GM19099 (cell line): ENCODE data around the gene CCR1.

ENCODE experiments used
- POLR2A ChIP-seq: IDR thresholded peaks from 3 replicates; pipeline ENCODE4 v1.6.1; 2011; ENCODE audit warnings: low read depth; ENCODE audit not compliant: insufficient read length; ENCODE audit errors: extremely low read depth

Gene CCR1

DNA sequence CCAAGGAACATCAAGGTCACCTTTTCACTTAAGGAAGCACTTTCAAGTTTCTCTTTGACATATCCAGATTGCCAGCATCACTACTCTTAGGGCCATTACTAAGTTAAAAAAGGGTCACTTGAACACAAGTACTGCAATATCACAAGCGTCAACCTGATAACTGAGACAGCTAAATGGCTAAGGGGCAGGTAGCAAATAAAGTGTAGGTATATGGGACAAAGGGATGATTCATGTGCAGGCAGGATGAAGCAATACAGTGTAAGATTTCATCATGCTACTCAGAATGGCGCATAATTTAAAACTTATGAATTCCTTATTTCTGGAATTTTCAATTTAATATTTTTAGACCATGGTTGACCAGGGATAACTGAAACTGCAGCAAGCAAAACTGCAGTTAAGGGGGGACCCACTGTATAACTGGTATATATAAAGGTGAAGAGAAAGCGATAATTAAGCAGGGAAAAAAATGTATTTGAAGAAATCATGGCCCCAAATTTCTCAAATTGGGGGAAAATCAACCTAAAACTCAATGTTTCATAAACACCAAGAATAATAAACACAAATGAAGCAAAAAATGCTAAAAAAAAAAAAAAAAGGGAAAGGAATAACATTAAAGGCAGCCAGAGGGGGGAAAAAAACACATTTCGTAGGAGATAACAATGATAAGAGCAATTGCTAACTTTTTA is 13.1 kb downstream of the CCR1 start:
- TF ChIP-seq POLR2A = no peak

DNA sequence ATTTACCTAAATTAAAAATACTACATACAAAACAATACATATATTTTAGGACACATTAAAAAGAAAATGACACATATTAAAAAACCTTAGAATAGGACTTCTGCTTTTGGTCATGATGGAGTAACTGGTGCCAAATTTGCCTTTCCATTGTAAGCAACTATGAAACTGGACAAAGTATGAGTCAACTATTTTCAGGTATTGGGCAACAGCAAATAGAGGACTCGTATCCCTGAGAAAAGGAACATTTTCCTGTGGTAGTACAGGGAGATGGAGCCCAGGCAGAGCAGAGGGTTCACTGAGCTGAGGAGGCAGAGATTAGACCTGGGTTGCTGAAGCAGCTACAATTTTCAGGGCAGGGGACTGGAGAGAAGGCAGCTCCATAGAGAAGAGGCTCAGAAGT is 14.7 kb downstream of the CCR1 start:
- TF ChIP-seq POLR2A = no peak

- TF ChIP-seq POLR2A = no peak
These were observed 15.2 kb downstream of the CCR1 start for GRCh38 chr3:46192939-46193338.

DNA sequence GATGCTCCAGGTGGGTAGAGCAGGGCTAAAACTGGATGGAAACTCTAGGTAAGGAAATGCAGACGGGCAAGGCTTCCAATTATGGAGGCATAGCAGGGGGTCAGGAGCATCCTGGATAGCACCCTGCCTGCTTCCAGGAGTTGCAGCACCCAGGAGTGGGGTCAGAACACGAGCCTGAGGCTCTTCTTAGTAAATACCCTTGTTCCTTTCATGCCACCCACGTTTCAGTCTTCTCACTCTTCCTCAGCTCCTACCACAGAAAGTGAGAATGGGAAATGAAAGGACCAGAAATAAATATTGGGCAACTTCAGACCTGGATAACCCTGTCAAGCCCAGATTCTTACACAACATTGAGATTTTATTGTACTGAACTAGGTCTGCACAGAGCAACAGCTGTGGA is 16.4 kb downstream of the CCR1 start:
- TF ChIP-seq POLR2A = no peak

DNA sequence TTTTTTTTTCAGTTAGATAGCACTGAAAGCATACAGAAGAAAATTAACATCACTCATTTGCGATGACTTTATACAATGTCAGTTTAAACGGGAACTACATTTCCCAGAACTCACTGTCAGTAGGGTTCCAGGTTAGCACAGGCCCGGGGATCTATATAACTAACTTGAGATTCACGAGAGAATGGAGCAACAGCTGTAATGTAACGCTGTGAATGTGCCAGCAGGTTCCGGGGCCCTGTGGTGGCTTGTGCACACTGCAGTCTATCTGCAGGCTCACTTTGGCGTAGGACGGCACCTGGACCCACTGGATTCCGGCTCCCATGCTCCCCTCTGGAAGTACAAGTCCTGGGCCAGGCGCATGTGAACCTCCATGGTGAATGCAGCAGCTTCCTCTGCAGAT is 19.4 kb downstream of the CCR1 start:
- TF ChIP-seq POLR2A = no peak

DNA sequence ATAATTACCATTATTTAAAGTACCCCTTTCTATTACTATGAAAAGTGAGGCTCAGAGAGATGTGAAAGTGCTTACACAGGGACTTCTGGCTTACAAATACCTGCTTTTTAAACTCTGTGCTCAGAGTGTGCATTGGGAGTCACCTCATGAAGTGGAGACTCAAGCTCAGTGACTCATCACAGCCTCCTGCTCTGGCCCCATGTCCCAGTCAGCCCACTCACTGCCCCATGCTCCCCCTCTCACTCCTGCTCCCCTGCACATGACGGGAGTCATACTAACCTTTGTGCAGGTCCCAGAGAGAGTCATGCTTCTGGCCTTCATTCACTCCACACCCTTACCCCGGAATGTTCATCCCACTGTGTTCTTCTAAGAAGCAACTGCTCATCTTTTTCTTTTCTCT is 20.2 kb downstream of the CCR1 start:
- no peak for TF ChIP-seq POLR2A

DNA sequence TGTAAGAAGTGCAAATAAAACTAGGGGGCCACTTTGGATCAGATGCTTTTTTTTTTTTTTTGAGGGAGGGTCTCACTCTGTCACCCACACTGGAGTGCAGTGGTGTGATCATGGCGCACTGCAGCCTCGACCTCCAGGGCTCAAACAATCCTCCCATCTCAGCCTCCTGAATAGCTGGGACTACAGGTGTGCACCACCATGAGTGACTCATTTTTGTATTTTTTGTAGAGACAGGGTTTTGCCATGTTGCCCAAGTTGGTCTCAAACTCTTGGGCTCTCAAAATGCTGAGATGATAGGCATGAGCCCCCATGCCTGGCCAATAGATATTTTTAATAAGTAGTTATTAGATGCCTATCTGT is 20.8 kb downstream of the CCR1 start:
- TF ChIP-seq POLR2A = no peak

- TF ChIP-seq POLR2A = no peak
These were observed 21.4 kb downstream of the CCR1 start for GRCh38 chr3:46186471-46187340.

DNA sequence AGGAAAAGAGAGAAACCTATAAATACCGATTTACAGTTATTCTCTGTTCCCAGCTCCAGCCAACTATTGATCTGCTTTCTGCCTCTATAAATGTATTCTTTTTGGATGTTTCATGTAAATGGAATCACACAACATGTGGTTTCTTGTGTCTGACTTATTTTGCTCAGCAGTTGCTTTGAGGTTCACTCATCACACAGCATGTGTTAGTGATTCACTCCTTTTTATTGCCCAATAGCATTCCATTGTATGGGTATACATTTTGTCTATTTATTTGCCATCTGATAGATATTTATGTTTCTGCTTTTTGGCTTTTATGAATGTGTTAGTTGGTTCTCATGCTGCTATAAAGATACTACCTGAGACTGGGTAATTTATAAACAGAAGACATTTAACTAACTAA is 23.6 kb downstream of the CCR1 start:
- no peak for TF ChIP-seq POLR2A

DNA sequence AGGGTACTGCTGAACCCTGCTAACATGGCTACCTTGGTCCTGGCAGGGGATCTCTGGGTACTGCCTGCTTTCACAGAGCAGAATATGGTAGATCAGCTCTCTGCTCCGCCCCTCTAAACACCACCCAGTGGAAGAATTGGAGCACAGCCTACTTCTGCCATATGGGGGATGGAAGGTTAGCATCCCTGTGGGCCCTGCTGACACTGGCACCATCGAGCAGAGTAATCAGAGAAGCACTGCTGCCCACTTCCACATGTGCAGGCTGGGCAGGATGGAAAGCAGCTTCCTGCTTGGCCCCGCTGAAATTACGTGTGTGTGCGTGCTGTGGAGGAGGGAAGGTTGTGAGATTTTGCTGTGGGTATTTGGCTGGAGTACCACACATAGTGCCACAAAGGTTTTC is 24.8 kb downstream of the CCR1 start:
- TF ChIP-seq POLR2A = no peak

DNA sequence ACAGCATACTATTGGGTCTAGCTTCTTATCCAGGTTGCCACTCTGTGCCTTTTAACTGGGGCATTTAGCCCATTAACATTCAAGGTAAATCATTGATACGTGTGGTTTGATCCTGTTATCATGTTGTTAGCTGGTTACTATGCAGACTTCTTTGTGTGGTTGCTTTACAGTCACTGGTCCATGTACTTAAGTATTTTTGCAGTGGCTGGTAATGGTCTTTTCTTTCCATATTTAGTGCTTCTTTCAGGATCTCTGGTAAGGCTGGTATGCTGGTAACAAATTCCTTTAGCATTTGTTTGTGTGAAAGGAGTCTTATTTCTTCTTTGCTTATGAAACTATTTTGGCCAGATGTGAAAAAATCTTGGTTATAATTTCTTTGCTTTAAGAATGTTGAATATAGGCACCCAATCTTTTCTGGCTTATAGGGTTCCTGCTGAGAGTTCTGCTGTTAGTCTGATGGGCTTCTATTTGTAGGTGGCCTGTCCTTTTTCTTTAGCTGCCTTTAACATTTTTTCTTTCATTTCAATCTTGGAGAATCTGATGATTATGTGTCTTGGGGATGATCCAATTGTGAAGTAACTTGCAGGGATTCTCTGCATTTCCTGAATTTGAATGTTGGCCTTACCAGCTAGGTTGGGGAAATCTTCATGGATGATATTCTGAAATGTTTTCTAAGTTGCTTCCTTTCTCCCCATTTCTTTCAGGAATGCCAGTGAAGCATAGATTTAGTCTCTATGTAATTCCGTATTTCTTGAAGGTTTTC is 39.3 kb downstream of the CCR1 start:
- no peak for TF ChIP-seq POLR2A

GRCh38 chr3:46163556-46164041 is 44.5 kb downstream of the CCR1 start:
- no peak for TF ChIP-seq POLR2A

- no peak for TF ChIP-seq POLR2A
These were observed 45.0 kb downstream of the CCR1 start for GRCh38 chr3:46162975-46163555.

- no peak for TF ChIP-seq POLR2A
These were observed 53.8 kb downstream of the CCR1 start for GRCh38 chr3:46154311-46154710.
